ENCODE measurements around the gene PGA3. TPM values are rescaled to one million over a fixed set of nuclear protein-coding genes. Genes with fewer than 3 reads are reported as not detected.
"Not testable (repeated sequence)": the region's sequence is repeated elsewhere in the genome, so short reads cannot be mapped to it uniquely, and the experiment has no call there.

The PGA3 gene
- total RNA-seq, 4 donors from 2014 or later: 4.3 to 7.9 TPM; not detected in 2

GRCh38 chr11:61162092-61162941, 41.0 kb upstream of the PGA3 start:
- TF ChIP-seq POLR2A (IDR thresholded peaks at IDR 0.05) (no peak), CTCF (IDR thresholded peaks at IDR 0.05) (no peak)
- H3K4me1 ChIP-seq: peaks cover 22 to 33% of the 10 kb centered on the region in 2 donors
- H3K27ac ChIP-seq: peak overlapping the region in 2 of 3 donors; percentile 96 to 98
- peak in 1 of 2 donors; percentile 33 for DNase-seq
- H3K27me3 ChIP-seq: no peaks in the 10 kb centered on the region
- H3K4me3 ChIP-seq (replicated peaks in 1 of 3): peak overlapping the region in 2 of 3 donors; percentile 62 to 89
- H3K9me3 ChIP-seq: no peaks in the 10 kb centered on the region
- 68 to 73% methylated on average over 8 of the region's 8 CpGs for WGBS, 2 donors
- no peaks in the 10 kb centered on the region for H3K36me3 ChIP-seq
- intact Hi-C loops (cut with DNase I): loop anchor here (10.0 kb wide), 1 partner anchor 248 kb away; the partner anchor contains the start of gene TMEM109

- 90 to 93% methylated on average over 4 of the region's 4 CpGs for WGBS, 2 donors
- no peaks in the 10 kb centered on the region for H3K27me3 ChIP-seq
- DNase-seq: no peak
- no peak overlapping the region for H3K4me3 ChIP-seq (replicated peaks in 1 of 3)
- H3K9me3 ChIP-seq: no peaks in the 10 kb centered on the region
- peaks cover 22 to 33% of the 10 kb centered on the region in 2 donors for H3K4me1 ChIP-seq
- no peaks in the 10 kb centered on the region for H3K36me3 ChIP-seq
- intact Hi-C loops (cut with DNase I): loop anchor here (10.0 kb wide), 1 partner anchor 248 kb away; the partner anchor contains the start of gene TMEM109
- TF ChIP-seq POLR2A (IDR thresholded peaks at IDR 0.05) (no peak), CTCF (IDR thresholded peaks at IDR 0.05) (no peak)
- H3K27ac ChIP-seq: no peak overlapping the region
Observed at GRCh38 chr11:61163021-61163420, 40.3 kb upstream of the PGA3 start.

- no peak for DNase-seq
- H3K36me3 ChIP-seq: no peaks in the 10 kb centered on the region
- H3K9me3 ChIP-seq: no peaks in the 10 kb centered on the region
- intact Hi-C loops (cut with DNase I): loop anchor here (10.0 kb wide), 1 partner anchor 249 kb away; the partner anchor contains the start of gene TMEM109
- H3K27ac ChIP-seq: no peak overlapping the region
- no peak overlapping the region for H3K4me3 ChIP-seq (replicated peaks in 1 of 3)
- no peak for TF ChIP-seq POLR2A (IDR thresholded peaks at IDR 0.05)
- no peak for TF ChIP-seq CTCF (IDR thresholded peaks at IDR 0.05)
- WGBS, 2 donors: 81 to 88% methylated on average over 13 of the region's 13 CpGs
- no peaks in the 10 kb centered on the region for H3K27me3 ChIP-seq
- peaks cover 14 to 27% of the 10 kb centered on the region in 2 donors for H3K4me1 ChIP-seq
Observed at GRCh38 chr11:61163714-61164605, 39.4 kb upstream of the PGA3 start.

GRCh38 chr11:61164606-61165424, 38.5 kb upstream of the PGA3 start:
- H3K9me3 ChIP-seq: no peaks in the 10 kb centered on the region
- no peaks in the 10 kb centered on the region for H3K36me3 ChIP-seq
- intact Hi-C loops (cut with DNase I): loop anchor here (10.0 kb wide), 1 partner anchor 250 kb away; the partner anchor contains the start of gene TMEM109
- DNase-seq: no peak
- TF ChIP-seq POLR2A (IDR thresholded peaks at IDR 0.05): no peak
- no peak for TF ChIP-seq CTCF (IDR thresholded peaks at IDR 0.05)
- H3K27ac ChIP-seq: no peak overlapping the region
- H3K4me1 ChIP-seq: peaks cover 7 to 20% of the 10 kb centered on the region in 2 donors
- H3K4me3 ChIP-seq (replicated peaks in 1 of 3): no peak overlapping the region
- WGBS, 2 donors: 81 to 84% methylated on average over 13 of the region's 13 CpGs
- no peaks in the 10 kb centered on the region for H3K27me3 ChIP-seq

GRCh38 chr11:61165785-61166184, 37.5 kb upstream of the PGA3 start:
- intact Hi-C loops (cut with DNase I): loop anchor here (10.0 kb wide), 1 partner anchor 251 kb away; the partner anchor contains the start of gene TMEM109
- not testable (repeated sequence) for H3K27me3 ChIP-seq; H3K27ac ChIP-seq; H3K36me3 ChIP-seq; H3K9me3 ChIP-seq; H3K4me3 ChIP-seq (replicated peaks in 1 of 3); DNase-seq
- 33 to 48% methylated on average over 2 to 5 of the region's 7 CpGs for WGBS, 2 donors
- peaks cover under 1 to 12% of the 10 kb centered on the region in 2 donors for H3K4me1 ChIP-seq

GRCh38 chr11:61166331-61166730, 37.0 kb upstream of the PGA3 start:
- H3K4me1 ChIP-seq: peaks cover 0 to 12% of the 10 kb centered on the region in 2 donors
- 96% methylated on average over 10 of the region's 31 CpGs; no CpG with 5 or more reads in 1 of the 2 donors for WGBS, 2 donors
- not testable (repeated sequence) for H3K36me3 ChIP-seq; H3K27me3 ChIP-seq; H3K4me3 ChIP-seq (replicated peaks in 1 of 3); DNase-seq; H3K9me3 ChIP-seq; H3K27ac ChIP-seq
- intact Hi-C loops (cut with DNase I): loop anchor here (10.0 kb wide), 1 partner anchor 252 kb away; the partner anchor contains the start of gene TMEM109

All from thyroid gland (tissue), 4 donors.